Measurements from ENCODE around the gene BCL2L14.

- TF ChIP-seq CTCF (IDR thresholded peaks at IDR 0.05; ENCODE audit: poor library complexity) (no peak), EZH2 (IDR thresholded peaks at IDR 0.05; ENCODE audit: borderline replicate concordance) (no peak)
Observed at GRCh38 chr12:12022306-12022936, 48.3 kb upstream of the BCL2L14 start.

Measured in hepatocyte (in vitro differentiated cells).